GM21576 (cell line): Measurements from ENCODE around the gene GMFB.

Experiments used
- ATAC-seq: cut with Tn5 transposase; IDR thresholded peaks from one replicate; pipeline ENCODE4 v1.9.1; 2021; ENCODE audit warnings: mild to moderate bottlenecking, moderate library complexity; ENCODE audit not compliant: unreplicated experiment

The GMFB gene

DNA sequence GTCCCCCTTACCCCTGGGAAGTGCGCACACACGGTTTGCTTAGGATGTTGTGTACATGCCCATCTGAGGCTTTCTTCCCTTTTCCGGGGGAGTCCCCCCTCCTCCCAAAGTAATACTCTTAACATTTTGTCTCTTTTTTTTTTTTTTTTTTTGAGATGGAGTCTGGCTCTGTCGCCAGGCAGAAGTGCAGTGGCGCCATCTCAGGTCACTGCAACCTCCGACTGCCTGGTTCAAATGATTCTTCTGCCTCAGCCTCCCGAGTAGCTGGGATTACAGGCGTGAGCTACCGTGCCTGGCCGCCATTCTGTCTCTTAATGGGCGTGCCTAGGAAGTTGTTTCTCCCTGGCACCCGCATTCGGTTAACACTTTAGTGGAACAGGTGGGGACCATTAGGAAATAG lies 4.5 kb upstream of the GMFB start:
- ATAC-seq = no peak

DNA sequence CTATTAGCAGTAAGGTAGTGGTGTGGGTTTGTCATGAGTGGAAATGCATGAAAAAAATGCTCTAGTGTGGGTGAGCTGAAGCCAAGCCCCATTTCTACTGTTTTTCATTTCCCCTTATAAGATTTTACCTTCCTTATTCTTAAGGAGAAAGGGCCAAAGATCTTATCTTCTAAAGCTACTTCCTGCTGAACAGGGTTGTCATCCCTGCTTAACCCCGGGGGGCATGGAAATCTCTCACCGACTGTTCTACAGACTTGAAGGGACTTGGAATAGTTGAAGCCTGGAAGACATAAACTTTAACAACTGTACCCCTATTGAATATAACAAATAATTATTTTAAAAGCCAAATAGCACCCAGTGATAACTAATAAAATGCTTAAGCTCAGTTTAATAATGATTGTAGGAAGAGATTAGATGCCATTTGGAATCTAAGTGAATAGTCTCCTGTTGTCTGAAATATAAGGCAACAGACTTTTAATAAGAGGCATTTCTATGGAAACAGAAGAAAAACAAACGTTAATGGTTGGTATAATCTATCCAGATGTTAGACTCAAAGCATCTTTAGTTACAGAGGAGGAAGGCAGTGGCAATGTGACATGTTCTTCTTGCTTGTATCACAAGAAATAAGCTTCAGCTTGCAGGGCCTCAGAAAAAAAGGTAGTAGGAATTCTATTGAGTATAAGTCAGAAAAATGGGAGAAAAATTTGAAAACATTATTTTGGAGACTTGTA lies 1.8 kb upstream of the GMFB start:
- no peak for ATAC-seq

DNA sequence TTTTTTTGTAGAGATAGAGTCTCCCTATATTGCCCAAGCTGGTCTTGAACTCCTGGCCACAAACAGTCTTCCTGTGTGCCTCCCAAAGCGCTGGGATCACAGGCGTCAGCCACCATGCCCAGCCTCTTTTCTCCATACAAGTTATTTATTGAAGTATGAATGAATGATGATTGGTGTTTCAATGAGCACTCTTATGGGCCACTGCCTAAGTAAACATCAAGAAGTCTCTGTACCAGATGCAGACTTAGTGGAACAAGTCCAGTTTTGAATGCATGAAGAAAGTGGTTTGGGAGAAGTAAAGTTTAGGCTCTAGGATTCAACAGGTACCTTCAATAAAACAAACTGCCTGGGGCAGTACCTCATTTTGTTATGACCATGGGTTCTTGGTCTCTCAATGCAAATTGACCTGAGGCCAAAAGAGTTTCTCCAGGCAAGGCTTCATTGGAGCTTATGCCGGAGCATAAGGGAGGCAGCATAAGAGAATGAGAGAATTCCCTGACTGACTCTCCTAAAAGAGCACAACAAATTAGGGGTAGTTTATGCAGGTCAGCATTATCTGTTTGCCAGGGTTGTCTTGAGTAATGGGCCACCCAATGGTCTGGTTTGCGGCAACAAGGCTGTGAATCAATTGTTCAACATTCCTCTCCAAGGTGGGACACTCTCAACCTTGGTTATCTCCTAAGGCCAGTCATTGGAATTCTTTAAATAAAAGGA lies 1.1 kb upstream of the GMFB start:
- ATAC-seq = no peak

DNA sequence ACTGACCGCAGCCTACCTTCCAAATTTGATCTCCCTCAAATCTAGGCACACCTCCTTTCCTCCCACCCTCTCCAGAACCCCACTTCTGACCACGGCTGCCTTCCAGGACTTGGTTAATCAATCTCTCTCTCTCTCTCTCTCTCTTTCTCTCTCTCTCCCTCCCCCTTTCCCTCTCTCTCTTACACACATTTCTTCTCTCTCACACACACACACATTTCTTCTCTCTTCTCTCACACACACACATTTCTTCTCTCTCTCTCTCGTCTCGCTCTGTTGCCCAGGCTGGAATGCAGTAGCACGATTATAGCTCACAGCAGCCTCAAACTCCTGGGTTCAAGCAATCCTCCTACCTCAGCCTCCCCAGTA lies 521 bp upstream of the GMFB start:
- no peak for ATAC-seq

DNA sequence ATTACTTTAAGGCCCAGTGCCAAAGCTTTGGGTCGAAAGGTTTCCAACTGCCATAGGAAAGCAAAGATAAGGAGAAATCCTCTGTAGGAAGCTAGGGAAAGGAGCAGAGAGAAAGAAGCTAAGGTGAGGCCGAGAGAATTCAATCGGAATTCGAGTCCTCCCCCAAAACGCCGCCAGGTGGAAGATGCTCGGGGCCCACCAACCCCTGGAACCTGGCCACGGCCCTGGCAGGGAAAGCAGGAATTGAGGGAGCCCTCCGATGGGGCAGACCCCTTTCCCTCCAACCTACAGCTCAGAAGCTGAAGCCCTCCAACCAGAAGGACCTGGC lies 498 bp downstream of the GMFB start:
- ATAC-seq = no peak

DNA sequence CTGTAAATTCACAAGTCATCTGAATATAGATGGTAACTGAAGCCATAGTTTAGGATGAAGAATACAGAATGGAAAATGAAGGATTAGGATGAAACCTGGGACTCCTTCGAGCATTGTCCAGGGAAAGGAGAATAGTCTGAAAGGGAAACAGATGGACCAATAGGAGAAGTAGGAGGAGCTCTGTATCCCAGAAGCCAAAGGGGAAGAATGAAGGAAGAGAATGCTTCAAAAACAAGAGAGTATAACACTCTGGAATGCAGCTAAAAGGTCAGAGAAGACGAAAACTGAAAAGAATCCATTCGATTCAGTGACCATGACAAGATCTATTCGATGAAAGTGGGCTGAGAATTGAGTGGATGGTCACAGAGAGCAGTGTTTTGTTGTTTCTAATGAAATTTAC lies 1.0 kb downstream of the GMFB start:
- ATAC-seq = no peak

DNA sequence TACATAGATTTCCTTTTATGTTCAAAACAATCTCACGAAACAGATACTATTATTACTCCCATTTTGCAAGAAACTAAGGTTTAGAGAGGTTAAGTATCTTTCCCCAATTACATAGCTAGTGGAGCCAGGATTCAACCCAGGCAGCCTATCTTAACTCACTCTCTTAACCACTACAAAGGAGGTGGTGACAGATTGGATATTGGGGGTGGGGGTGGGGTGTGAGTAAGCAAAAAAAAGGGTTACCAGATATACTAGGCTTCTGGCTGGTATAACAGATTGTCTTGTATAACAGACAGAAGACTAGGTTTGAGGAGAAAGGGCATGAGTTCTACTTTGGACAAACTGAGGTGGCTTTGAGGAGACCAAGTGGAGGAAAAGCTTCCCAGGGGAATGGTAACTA lies 2.1 kb downstream of the GMFB start:
- ATAC-seq = no peak

DNA sequence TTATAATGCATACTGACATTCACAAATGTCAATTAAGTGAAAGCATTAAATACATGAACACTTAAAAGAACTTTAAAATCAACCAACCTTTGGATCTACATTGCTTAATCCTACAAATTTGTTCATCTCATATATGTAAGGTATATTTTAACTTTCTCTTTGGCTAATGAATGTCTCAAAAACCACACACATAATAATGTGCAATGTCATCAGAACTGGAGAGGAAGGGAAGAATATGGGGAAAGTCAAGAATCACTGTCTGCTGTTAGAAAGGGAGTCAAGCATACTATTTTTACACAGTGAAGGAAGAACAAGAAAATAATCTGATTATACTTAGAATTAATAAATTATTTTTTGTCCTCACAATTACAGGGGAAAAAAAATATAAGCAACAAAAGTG lies 4.9 kb downstream of the GMFB start:
- ATAC-seq = no peak

DNA sequence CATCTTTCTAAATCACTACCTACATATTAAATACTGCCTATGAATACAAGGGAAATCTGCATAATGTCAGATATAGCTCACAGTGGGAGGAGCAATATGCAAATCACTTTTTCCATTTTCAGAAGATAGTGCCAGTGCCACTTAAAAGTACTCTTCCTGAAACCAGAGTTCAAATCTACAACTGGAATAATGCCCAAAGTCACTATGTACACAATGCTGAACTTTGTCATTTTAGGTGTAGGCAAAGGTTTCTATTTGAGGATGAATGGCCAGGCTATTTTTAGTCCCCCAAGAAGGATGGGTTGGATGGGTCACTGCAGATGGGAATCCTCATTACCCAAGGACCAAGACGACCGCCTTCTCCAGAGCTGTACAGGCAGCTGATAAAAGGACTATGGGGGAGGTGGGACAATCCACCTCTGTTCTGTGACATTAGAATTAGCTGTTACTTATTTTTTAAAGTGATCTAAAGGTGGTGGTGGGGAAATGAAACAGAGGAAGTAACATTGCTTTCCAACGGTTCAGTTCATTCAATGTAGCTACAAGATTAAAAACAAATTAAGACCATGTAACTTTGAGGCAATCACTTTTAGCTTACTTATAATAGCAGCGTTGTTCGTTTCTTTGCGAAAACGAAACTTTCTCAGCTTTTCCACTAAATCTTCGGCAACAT lies 5.6 kb downstream of the GMFB start:
- ATAC-seq = no peak

DNA sequence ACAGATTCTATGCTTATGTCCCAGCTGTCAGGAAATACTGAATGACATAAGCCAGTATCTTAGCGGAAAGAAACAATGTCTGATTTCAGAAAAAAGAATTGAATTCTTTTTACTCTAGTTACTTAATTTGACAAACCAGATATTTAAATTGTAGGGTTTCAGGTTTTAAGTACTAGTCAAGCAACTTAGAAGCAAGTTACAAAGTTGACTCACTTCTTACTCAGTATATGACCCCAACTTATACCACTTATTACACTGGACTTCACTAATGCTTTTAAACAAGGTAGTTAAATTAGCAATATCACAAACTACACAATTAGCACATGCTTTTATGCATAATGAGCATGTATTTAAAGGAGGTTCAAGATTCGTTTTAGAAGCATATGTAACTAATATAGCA lies 7.1 kb downstream of the GMFB start:
- no peak for ATAC-seq

DNA sequence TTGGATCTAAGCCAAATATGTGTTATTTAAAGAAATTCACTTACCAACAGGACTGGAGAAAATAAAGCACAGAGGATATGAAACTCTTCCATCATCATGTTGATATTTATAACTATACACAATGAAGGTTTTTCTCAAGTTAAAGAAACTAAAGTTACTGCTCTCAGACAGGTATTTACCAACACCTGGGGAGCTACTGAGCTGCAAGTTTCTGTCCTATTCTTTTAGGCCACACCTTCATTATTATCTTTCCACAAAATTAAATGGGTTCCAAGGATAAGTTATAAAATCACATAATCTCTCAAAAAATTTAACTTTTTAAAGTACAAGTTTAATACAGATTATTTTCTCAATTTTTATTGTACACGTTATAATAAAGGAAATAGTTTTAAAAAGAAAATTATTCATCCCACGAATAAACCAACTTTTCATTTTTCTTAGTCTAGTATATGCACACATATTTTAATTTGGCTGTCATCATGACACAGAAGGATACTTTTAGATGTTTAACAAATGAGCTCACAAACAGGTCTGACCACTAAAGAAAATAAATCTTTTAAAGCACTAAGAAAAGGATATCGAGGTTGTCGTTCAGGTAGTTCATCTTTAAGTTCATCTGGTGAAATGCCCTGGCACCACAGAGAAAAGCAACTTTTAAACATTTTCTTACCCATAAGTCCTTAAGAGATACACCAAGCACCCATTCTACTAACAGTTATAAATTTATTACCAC lies 7.8 kb downstream of the GMFB start:
- ATAC-seq = no peak

DNA sequence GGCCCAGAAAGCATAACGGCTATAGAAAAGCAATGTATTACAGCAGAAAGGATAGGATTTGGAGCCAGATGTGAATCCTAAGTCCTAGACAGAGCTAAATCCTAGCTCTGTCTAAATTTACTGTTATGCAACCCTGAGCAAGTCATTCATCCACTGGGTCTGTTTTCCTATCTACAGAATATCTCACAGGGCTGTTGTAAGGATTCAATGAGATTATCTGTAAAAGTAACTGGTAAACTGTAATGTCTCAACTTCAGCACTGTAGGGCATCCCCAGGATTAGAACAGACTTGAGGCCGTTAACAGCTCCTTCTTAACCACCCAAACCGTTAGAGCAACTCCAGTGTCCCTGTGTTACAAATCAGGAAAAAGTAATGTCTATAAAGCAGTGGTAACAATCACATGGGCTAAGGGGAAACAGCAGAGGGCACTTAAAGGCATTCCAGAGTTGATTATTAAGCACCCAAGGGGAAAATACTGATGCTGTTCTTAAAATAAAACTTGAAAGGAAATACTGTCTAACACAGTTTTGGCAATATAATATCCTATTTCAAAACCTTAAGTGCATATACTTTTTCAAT lies 10.1 kb downstream of the GMFB start:
- ATAC-seq = no peak

DNA sequence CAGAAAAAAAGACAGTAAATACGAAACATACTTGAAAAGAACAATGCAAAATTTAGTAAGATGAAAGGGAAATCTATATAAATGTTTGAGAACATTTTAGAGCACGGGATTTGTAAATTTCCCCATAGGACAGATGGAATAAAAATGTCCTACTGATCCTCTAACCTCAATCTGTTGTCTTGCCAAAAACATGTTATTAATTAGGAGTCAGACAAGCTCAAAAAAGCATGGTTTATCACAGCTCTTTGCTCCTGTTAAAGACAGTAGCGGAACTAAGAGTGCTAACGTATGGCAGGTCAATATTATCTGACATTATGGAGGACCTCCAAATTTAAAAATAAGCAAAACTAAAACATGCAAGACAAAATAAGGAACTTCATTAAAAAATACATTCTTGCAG lies 12.9 kb downstream of the GMFB start:
- no peak for ATAC-seq

DNA sequence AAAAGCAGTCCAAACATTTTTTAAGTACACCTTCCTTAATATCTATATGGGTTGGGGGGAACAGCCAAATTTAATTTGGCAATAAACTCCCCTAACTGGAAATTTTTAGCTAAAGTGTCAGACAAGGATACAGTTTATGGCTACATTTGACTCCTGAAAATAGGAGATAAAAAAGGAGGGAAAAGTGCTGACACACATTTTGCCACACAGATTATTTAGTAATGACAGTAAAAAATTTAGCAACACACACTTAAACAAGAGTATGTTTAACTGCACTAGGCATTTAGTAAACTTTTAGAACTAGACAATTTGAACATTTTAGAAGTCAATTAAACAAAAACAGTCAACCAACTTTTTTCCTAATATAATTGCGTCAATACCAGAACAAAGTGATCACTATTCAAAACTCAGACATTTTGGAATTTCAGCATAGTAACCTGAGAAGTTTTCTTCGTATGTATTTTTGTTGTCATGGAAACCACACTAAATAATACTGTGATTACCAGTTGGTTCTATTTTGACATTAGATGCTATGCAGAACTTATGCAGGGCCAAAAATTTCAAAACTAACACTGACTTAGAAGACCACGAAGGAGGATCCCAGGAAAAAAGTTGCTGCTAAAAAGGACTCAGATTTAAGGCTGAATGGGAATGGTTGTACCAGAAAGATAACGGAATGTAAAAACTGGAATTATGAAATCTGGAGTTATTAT lies 13.4 kb downstream of the GMFB start:
- ATAC-seq = no peak

DNA sequence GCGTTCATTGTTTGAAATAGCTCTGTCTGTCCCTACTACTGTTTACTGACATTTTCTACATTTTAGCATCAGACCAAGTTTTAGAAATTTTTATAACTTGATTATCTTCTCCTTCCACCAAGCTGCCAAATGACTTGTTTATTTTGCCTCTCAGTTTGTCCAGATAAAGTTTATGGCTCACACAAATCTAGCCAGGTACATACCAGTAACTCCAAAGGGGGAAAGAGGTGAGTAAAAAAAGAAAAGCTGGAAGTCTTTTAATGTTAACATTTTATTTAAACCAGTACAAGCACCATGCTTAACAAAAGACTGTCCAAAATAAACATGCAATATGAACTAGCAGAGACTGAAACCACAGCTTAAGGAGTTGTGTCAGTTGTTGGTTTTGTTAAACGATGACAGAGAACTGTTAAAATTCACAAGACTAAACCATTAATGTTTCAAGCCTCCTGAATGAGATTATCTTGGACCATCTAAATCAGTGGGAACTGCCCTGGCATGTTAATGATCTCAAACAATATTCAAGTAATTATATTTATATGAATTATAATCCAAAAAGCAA lies 14.5 kb downstream of the GMFB start:
- no peak for ATAC-seq

DNA sequence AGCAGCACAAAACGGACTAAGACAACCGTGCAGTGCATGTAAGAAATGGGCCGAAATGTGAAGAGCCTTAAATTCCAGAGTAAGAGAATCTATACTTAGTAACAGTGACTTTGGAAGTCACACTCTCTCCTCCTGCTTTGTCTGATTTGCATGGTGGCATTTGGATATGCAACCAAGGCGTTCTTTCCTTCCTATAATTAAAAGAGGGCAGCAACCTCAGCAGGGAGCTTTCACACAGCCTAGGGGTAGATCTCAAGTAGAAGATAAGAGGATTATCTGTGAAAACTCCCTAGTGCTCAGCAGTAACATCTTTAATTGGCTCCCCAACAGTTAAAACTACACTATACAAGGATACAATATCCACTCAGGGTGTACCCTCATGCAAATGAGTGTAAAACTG lies 16.5 kb downstream of the GMFB start:
- ATAC-seq = no peak

DNA sequence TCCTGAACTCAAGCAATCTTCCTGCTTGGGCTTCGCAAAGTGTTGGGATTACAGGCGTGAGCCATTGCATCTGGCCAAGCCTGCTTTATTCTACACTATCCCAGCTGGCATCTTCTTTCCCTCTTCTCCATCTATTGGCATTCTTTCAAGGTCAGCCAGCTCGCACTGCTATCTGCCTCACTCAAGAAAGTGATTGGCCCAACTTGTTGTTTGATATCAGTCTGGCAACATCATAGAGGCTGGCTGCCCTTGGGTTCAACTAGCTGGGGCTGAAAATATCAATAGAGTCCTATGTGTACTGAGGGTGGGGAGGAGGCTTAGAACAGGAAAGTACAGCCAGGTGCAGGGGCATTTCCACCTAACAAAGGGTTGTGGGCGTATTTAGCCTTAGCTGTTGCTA lies 17.1 kb downstream of the GMFB start:
- no peak for ATAC-seq

DNA sequence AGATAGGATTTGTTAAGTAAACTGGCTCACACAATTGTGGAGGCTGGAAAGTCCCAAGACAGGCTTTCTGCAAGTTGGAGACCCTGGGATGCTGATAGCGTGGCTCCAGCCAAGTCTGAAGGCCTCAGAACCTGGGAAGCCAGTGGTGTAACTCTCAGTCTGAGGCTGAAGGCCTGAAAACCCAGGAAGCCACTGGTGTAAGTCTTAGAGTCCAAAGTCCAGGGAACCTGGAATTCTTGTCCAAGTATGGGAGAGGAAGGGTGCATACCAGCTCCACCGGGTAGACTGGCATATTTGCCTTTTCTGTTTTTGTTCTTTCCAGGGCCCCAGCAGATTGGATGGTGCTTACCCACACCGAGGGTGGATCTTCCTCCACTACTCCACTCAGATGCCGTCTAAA lies 18.1 kb downstream of the GMFB start:
- no peak for ATAC-seq

DNA sequence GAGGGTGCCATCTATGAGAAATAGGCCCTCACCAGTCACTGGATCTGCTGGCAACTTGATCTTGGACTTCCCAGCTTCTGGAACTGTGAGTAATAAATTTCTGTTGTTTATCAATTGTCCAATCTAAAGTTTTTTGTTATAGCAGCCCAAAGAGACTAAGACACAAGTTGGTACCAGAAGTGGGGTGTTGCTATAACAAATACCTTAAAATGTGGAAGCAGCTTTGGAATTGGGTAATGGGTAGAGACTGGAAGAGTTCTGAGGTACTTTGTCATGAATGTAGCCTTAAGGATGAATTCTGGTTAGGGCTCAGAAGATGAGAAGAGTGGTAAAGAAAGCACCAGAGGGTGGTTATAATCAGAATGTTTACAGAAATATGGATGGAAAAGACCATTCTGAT lies 21.5 kb downstream of the GMFB start:
- no peak for ATAC-seq

DNA sequence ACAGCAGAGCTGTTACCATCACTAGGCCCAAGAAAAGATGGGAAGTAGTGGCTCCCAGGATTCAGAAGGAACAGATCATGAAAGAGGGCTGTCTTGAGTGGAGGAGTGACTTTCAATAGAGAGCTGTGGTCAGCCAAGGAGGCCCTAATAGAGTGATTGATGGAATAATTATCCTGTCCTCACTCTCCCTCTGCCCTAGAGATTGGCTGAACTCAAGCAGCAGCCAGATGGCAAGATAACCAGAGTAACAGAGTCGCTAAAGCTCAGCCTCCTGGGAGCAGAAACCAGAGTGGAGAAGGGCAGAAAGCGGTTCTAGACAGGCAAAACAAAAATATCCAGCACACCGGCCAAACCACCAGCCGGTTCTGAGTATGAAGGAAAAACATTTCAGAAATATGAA lies 23.1 kb downstream of the GMFB start:
- no peak for ATAC-seq

DNA sequence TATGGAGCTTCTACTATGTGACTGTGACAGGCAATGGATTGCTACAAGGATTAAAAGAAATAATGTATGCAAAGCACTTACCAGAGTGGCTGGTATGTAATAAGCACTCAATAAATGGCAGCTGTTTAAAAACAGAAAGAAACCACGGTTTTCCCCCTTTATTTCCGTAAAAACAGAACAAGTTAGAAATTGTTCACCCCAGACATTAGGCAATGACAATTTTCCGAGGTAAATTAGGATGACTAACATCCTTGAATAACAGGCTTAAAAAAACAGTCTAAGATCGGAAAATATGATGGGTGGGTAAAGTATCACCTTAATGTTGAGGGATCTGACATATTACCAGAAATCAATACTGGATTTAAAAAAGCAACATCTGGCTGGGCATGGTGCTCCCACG lies 26.7 kb downstream of the GMFB start:
- ATAC-seq = no peak
